Neural progenitor cell (in vitro differentiated cells): ENCODE data around the gene PRSS3. TPM values are rescaled to one million over a fixed set of nuclear protein-coding genes. Genes with fewer than 3 reads are reported as not detected.
"Not testable (repeated sequence)": the region's sequence is repeated elsewhere in the genome, so short reads cannot be mapped to it uniquely, and the experiment has no call there.

Experiments
- DNase-seq: peaks from one replicate; pipeline ENCODE4 v3.0.0-alpha.2; 2016; ENCODE audit warnings: low spot score
- H2AFZ ChIP-seq: fragments of 200-600 bp; sonication (generic); replicated peaks from 2 replicates; pipeline ENCODE4 v1.6.1; 2016; ENCODE audit warnings: antibody characterized with exemption
- H3F3A ChIP-seq: fragments of 200-600 bp; sonication (generic); 2 replicates; pipeline ENCODE4 v1.6.1; 2016; ENCODE audit warnings: antibody characterized with exemption, low read depth
- H3K27ac ChIP-seq: fragments of 200-600 bp; sonication (generic); 2 replicates; pipeline ENCODE4 v1.5.1; 2016; ENCODE audit warnings: mild to moderate bottlenecking
- H3K27me3 ChIP-seq: fragments of 200-600 bp; sonication (generic); 2 replicates; pipeline ENCODE4 v1.6.1; 2016; ENCODE audit warnings: mild to moderate bottlenecking, moderate library complexity
- H3K36me3 ChIP-seq: fragments of 200-600 bp; sonication (generic); 2 replicates; pipeline ENCODE4 v1.5.1; 2016
- H3K4me1 ChIP-seq: fragments of 200-600 bp; sonication (generic); 2 replicates; pipeline ENCODE4 v1.6.1; 2016; ENCODE audit warnings: mixed run types
- H3K4me2 ChIP-seq: fragments of 200-600 bp; sonication (generic); 2 replicates; pipeline ENCODE4 v1.6.1; 2016
- H3K4me3 ChIP-seq: fragments of 200-600 bp; sonication (generic); 2 replicates; pipeline ENCODE4 v1.5.1; 2016
- H3K79me2 ChIP-seq: fragments of 200-600 bp; sonication (generic); 2 replicates; pipeline ENCODE4 v1.6.1; 2016; ENCODE audit warnings: low read depth
- H3K9ac ChIP-seq: fragments of 200-600 bp; sonication (generic); 2 replicates; pipeline ENCODE4 v1.6.1; 2016
- H3K9me3 ChIP-seq: fragments of 200-600 bp; sonication (generic); 2 replicates; pipeline ENCODE4 v1.5.1; 2016; ENCODE audit warnings: low read depth
- H4K20me1 ChIP-seq: fragments of 200-600 bp; sonication (generic); 2 replicates; pipeline ENCODE4 v1.6.1; 2016; ENCODE audit warnings: low read depth
- H3K27ac Mint-ChIP-seq: 3 replicates; pipeline ENCODE4 v1.8.0; 2021; ENCODE audit warnings: mixed read lengths
- H3K27me3 Mint-ChIP-seq: 2 replicates; pipeline ENCODE4 v1.8.0; 2022; ENCODE audit warnings: low read depth, mild to moderate bottlenecking, inconsistent platforms, moderate library complexity, mixed read lengths; ENCODE audit not compliant: insufficient read depth
- H3K36me3 Mint-ChIP-seq: 3 replicates; pipeline ENCODE4 v1.8.0; 2021; ENCODE audit warnings: mixed read lengths
- H3K4me1 Mint-ChIP-seq: 3 replicates; pipeline ENCODE4 v1.8.0; 2021; ENCODE audit warnings: mixed read lengths
- H3K4me3 Mint-ChIP-seq: 3 replicates; pipeline ENCODE4 v1.8.0; 2021; ENCODE audit warnings: mild to moderate bottlenecking, moderate library complexity, mixed read lengths
- H3K9me3 Mint-ChIP-seq: 3 replicates; pipeline ENCODE4 v1.8.0; 2020; ENCODE audit warnings: mixed read lengths
- CTCF ChIP-seq: fragments of 200-600 bp; sonication (generic); IDR thresholded peaks from 2 replicates; pipeline ENCODE4 v1.5.1; 2017; ENCODE audit warnings: antibody characterized with exemption, mild to moderate bottlenecking
- EZH2 ChIP-seq: fragments of 200-600 bp; sonication (generic); IDR thresholded peaks from 2 replicates; pipeline ENCODE4 v1.6.1; 2017; ENCODE audit warnings: antibody characterized with exemption, mild to moderate bottlenecking, moderate library complexity
- EZH2phosphoT487 ChIP-seq: fragments of 200-600 bp; sonication (generic); IDR thresholded peaks from 2 replicates; pipeline ENCODE4 v1.6.1; 2017; ENCODE audit warnings: antibody characterized with exemption
- total RNA-seq: library from RNA; depleted of rRNA; stranded (reverse); fragments of >200 nt; gene quantifications from 2 replicates; pipeline ENCODE4 v1.2.3, GENCODE V29; 2015; ENCODE audit warnings: low replicate concordance

PRSS3 gene
- total RNA-seq, 1 donor from 2014 or later: not detected

GRCh38 chr9:33786681-33787080 lies 8.7 kb upstream of the PRSS3 start:
- H3K9me3 Mint-ChIP-seq: no peaks in the 10 kb centered on the region
- Histone ChIP-seq H3K9ac (no peak overlapping the region), H3K79me2 (no peaks in the 10 kb centered on the region)

GRCh38 chr9:33787839-33788238 lies 7.5 kb upstream of the PRSS3 start:
- no peaks in the 10 kb centered on the region for H3K4me1 Mint-ChIP-seq
- H3K4me1 ChIP-seq: no peaks in the 10 kb centered on the region
- H3K36me3 ChIP-seq: no peaks in the 10 kb centered on the region
- H3K4me3 Mint-ChIP-seq: no peak overlapping the region
- no peak overlapping the region for H3K27ac ChIP-seq
- TF ChIP-seq CTCF: no peak
- no peak for TF ChIP-seq EZH2phosphoT487
- no peak for TF ChIP-seq EZH2
- no peak overlapping the region for H3K9ac ChIP-seq
- H3K27me3 Mint-ChIP-seq: peaks cover 2% of the 10 kb centered on the region
- no peaks in the 10 kb centered on the region for H3K9me3 Mint-ChIP-seq
- no peaks in the 10 kb centered on the region for H3K36me3 Mint-ChIP-seq
- H2AFZ ChIP-seq: no peak overlapping the region
- no peak overlapping the region for H3K4me3 ChIP-seq
- H3K27ac Mint-ChIP-seq: no peak overlapping the region
- no peak overlapping the region for H3K4me2 ChIP-seq
- no peaks in the 10 kb centered on the region for H3F3A ChIP-seq
- H3K9me3 ChIP-seq: no peaks in the 10 kb centered on the region
- no peak for DNase-seq
- H3K27me3 ChIP-seq: no peaks in the 10 kb centered on the region
- no peaks in the 10 kb centered on the region for H4K20me1 ChIP-seq
- H3K79me2 ChIP-seq: no peaks in the 10 kb centered on the region

More at GRCh38 chr9:33786681-33787080, 8.7 kb upstream of the PRSS3 start:
- Histone ChIP-seq H2AFZ (no peak overlapping the region), H3K27me3 (no peaks in the 10 kb centered on the region), H3F3A (no peaks in the 10 kb centered on the region), H3K36me3 (no peaks in the 10 kb centered on the region), H3K4me3 (no peak overlapping the region), H4K20me1 (no peaks in the 10 kb centered on the region), H3K4me1 (no peaks in the 10 kb centered on the region), H3K27ac (no peak overlapping the region), H3K4me2 (no peak overlapping the region), H3K9me3 (no peaks in the 10 kb centered on the region)
- H3K4me1 Mint-ChIP-seq: no peaks in the 10 kb centered on the region
- no peak overlapping the region for H3K27ac Mint-ChIP-seq
- H3K36me3 Mint-ChIP-seq: no peaks in the 10 kb centered on the region
- H3K4me3 Mint-ChIP-seq: no peak overlapping the region
- DNase-seq: no peak
- H3K27me3 Mint-ChIP-seq: peaks cover 2% of the 10 kb centered on the region
- TF ChIP-seq EZH2phosphoT487 (no peak), EZH2 (no peak), CTCF (no peak)

- H3K36me3 ChIP-seq, H3K4me3 ChIP-seq, H3K9me3 ChIP-seq: not testable (repeated sequence)
These were observed 5.9 kb upstream of the PRSS3 start for GRCh38 chr9:33789429-33789828.

GRCh38 chr9:33791117-33791516 lies 4.2 kb upstream of the PRSS3 start:
- Histone ChIP-seq H3K4me1 (no peaks in the 10 kb centered on the region), H3K9me3 (no peaks in the 10 kb centered on the region), H2AFZ (no peak overlapping the region), H3K4me2 (no peak overlapping the region), H3K79me2 (no peaks in the 10 kb centered on the region), H3K4me3 (no peak overlapping the region), H3K27ac (no peak overlapping the region), H4K20me1 (no peaks in the 10 kb centered on the region), H3K36me3 (no peaks in the 10 kb centered on the region), H3K27me3 (no peaks in the 10 kb centered on the region), H3K9ac (no peak overlapping the region), H3F3A (no peaks in the 10 kb centered on the region)
- Mint-ChIP-seq H3K36me3 (no peaks in the 10 kb centered on the region), H3K4me3 (no peak overlapping the region), H3K27me3 (peaks cover 2% of the 10 kb centered on the region), H3K9me3 (no peaks in the 10 kb centered on the region), H3K4me1 (no peaks in the 10 kb centered on the region), H3K27ac (no peak overlapping the region)
- TF ChIP-seq EZH2phosphoT487: no peak
- DNase-seq: no peak

More at GRCh38 chr9:33789429-33789828, 5.9 kb upstream of the PRSS3 start:
- not testable (repeated sequence) for H3K4me2 ChIP-seq, H3K27me3 ChIP-seq, H3K4me1 ChIP-seq, H3K27ac ChIP-seq, H3K36me3 Mint-ChIP-seq, H3K4me1 Mint-ChIP-seq, H3K9me3 Mint-ChIP-seq, H2AFZ ChIP-seq, H3F3A ChIP-seq, H3K9ac ChIP-seq, H4K20me1 ChIP-seq, H3K27ac Mint-ChIP-seq, DNase-seq, H3K4me3 Mint-ChIP-seq, H3K27me3 Mint-ChIP-seq, H3K79me2 ChIP-seq

- not testable (repeated sequence) for H4K20me1 ChIP-seq, H3K27ac Mint-ChIP-seq, H3K27me3 ChIP-seq, H3K4me2 ChIP-seq, H3K9me3 ChIP-seq, H3K27ac ChIP-seq, H3K4me1 Mint-ChIP-seq, H3K36me3 Mint-ChIP-seq, H3K27me3 Mint-ChIP-seq, H3K4me1 ChIP-seq, DNase-seq, H3K36me3 ChIP-seq, H3F3A ChIP-seq, H3K4me3 ChIP-seq, H3K9me3 Mint-ChIP-seq, H2AFZ ChIP-seq, H3K4me3 Mint-ChIP-seq, H3K9ac ChIP-seq, H3K79me2 ChIP-seq
These were observed 1.9 kb upstream of the PRSS3 start for GRCh38 chr9:33793496-33793895.
